ENCODE results near the gene NELFA.
"Not testable (repeated sequence)": the region's sequence is repeated elsewhere in the genome, so short reads cannot be mapped to it uniquely, and the experiment has no call there.

The NELFA gene

DNA sequence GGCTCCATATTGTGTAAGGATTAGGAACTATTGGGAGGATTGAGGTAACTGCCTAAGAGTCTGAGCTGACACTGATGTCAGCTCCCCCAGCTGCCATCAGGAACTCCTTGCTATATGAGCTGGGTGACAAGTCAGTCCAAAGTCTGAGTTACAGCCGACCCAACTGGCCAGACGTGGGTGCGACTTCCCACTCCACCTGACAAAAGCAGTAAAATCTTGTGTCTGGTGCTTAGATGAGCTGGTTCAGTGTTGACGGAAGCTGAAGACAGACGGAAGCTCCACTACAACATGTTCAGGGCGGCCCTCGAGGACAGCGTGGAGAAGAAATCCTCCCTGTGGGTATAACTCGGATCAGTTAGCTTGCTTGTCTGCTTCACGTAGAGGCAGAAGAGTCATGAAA lies 27.6 kb upstream of the NELFA start:
- no peak for TF ChIP-seq EZH2phosphoT487 (conservative IDR thresholded peaks at IDR 0.05; ENCODE audit: low read length)
- TF ChIP-seq, protein P1, sequence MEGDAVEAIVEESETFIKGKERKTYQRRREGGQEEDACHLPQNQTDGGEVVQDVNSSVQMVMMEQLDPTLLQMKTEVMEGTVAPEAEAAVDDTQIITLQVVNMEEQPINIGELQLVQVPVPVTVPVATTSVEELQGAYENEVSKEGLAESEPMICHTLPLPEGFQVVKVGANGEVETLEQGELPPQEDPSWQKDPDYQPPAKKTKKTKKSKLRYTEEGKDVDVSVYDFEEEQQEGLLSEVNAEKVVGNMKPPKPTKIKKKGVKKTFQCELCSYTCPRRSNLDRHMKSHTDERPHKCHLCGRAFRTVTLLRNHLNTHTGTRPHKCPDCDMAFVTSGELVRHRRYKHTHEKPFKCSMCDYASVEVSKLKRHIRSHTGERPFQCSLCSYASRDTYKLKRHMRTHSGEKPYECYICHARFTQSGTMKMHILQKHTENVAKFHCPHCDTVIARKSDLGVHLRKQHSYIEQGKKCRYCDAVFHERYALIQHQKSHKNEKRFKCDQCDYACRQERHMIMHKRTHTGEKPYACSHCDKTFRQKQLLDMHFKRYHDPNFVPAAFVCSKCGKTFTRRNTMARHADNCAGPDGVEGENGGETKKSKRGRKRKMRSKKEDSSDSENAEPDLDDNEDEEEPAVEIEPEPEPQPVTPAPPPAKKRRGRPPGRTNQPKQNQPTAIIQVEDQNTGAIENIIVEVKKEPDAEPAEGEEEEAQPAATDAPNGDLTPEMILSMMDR (IDR thresholded peaks at IDR 0.05; ENCODE audit: insufficient read depth, low read length, poor library complexity, severe bottlenecking): no peak
- no peak overlapping the region for H3K27ac ChIP-seq (ENCODE audit: low read depth, low read length)
- H3K9ac ChIP-seq (ENCODE audit: low read length): no peak overlapping the region
- H2AFZ ChIP-seq (ENCODE audit: low read depth, low read length, severe bottlenecking): no peak overlapping the region
- no peaks in the 10 kb centered on the region for H3K9me2 ChIP-seq (replicated peaks; ENCODE audit: insufficient read depth, low read length)
- H3K4me2 ChIP-seq (ENCODE audit: low read depth, low read length, poor library complexity, severe bottlenecking): no peak overlapping the region
- H3K27me3 ChIP-seq (ENCODE audit: low read length): no peaks in the 10 kb centered on the region
- no peaks in the 10 kb centered on the region for H3F3A ChIP-seq (ENCODE audit: insufficient read depth)
- H3K79me2 ChIP-seq (ENCODE audit: insufficient read depth, low read length): no peaks in the 10 kb centered on the region
- H3K36me3 ChIP-seq (ENCODE audit: low read length): no peaks in the 10 kb centered on the region
- no peaks in the 10 kb centered on the region for H3K9me3 ChIP-seq (ENCODE audit: insufficient read depth, low read length)
- no peaks in the 10 kb centered on the region for H4K20me1 ChIP-seq (ENCODE audit: low read depth, low read length)
- no peak overlapping the region for H3K4me3 ChIP-seq (ENCODE audit: insufficient read depth, low read length, poor library complexity, severe bottlenecking)

DNA sequence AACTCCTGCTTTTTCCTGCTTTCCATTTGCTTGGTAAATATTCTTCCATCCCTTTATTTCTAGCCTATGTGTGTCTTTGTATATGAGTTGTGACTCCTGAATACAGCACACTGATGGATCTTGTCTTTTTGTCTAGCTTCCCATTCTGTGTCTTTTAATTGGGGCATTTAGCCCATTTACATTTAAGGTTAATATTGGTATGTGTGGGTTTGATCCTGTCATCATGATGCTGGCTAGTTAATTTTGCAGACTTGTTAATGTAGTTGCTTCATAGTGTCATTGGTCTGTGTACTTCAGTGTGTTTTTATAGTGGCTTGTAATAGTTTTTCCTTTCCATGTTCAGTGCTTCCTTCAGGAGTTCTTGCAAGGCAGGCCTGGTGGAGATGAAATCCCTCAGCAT lies 22.4 kb upstream of the NELFA start:
- H3K9me3 ChIP-seq (ENCODE audit: insufficient read depth, low read length): not testable (repeated sequence)

DNA sequence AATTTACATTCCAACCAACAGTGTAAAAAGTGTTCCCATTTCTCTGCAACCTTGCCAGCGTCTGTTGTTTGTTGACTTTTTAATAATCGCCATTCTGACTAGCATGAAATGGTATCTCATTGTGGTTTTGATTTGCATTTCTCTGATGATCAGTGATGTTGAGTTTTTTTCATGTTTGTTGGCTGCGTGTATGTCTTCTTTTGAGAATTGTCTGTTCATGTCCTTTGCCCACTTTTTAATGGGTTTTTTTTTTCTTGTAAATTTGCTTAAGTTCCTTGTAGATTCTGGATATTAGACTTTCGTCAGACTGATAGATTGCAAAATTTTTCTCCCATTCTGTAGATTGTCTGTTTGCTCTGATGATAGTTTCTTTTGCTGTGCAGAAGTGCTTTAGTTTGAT lies 18.3 kb upstream of the NELFA start:
- not testable (repeated sequence) for H3K9ac ChIP-seq (ENCODE audit: low read length); H3K27ac ChIP-seq (ENCODE audit: low read depth, low read length); H3K36me3 ChIP-seq (ENCODE audit: low read length); H3K4me3 ChIP-seq (ENCODE audit: insufficient read depth, low read length, poor library complexity, severe bottlenecking); H3K9me2 ChIP-seq (replicated peaks; ENCODE audit: insufficient read depth, low read length); H2AFZ ChIP-seq (ENCODE audit: low read depth, low read length, severe bottlenecking); H3K4me2 ChIP-seq (ENCODE audit: low read depth, low read length, poor library complexity, severe bottlenecking); H3K9me3 ChIP-seq (ENCODE audit: insufficient read depth, low read length); H3F3A ChIP-seq (ENCODE audit: insufficient read depth); H4K20me1 ChIP-seq (ENCODE audit: low read depth, low read length); H3K27me3 ChIP-seq (ENCODE audit: low read length); H3K79me2 ChIP-seq (ENCODE audit: insufficient read depth, low read length)

More for the DNA sequence above, 22.4 kb upstream of the NELFA start:
- H3K9ac ChIP-seq (ENCODE audit: low read length); H2AFZ ChIP-seq (ENCODE audit: low read depth, low read length, severe bottlenecking); H4K20me1 ChIP-seq (ENCODE audit: low read depth, low read length); H3K4me2 ChIP-seq (ENCODE audit: low read depth, low read length, poor library complexity, severe bottlenecking); H3K9me2 ChIP-seq (replicated peaks; ENCODE audit: insufficient read depth, low read length); H3F3A ChIP-seq (ENCODE audit: insufficient read depth); H3K27ac ChIP-seq (ENCODE audit: low read depth, low read length); H3K79me2 ChIP-seq (ENCODE audit: insufficient read depth, low read length); H3K4me3 ChIP-seq (ENCODE audit: insufficient read depth, low read length, poor library complexity, severe bottlenecking); H3K36me3 ChIP-seq (ENCODE audit: low read length); H3K27me3 ChIP-seq (ENCODE audit: low read length): not testable (repeated sequence)

DNA sequence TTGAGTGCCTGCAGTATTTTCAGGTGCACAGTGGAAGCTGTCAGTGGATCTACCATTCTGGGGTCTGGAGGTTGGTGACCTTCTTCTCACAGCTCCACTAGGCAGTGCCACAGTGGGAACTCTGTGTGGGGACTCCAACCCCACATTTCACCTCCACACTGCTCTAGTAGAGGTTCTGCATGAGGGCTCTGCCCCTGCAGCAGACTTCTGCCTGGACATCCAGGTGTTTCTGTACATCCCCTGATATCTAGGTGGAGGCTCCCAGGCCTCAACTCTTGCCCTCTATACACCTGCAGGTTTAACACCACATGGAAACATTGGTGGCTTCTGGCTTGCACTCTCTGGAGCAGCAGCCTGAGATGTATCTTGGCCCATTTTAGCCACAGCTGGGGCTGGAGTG lies 17.0 kb upstream of the NELFA start:
- no peaks in the 10 kb centered on the region for H4K20me1 ChIP-seq (ENCODE audit: low read depth, low read length)
- no peaks in the 10 kb centered on the region for H3K36me3 ChIP-seq (ENCODE audit: low read length)
- no peak overlapping the region for H2AFZ ChIP-seq (ENCODE audit: low read depth, low read length, severe bottlenecking)
- no peaks in the 10 kb centered on the region for H3K9me2 ChIP-seq (replicated peaks; ENCODE audit: insufficient read depth, low read length)
- no peaks in the 10 kb centered on the region for H3K27me3 ChIP-seq (ENCODE audit: low read length)
- H3K4me2 ChIP-seq (ENCODE audit: low read depth, low read length, poor library complexity, severe bottlenecking): no peak overlapping the region
- no peak overlapping the region for H3K4me3 ChIP-seq (ENCODE audit: insufficient read depth, low read length, poor library complexity, severe bottlenecking)
- H3K79me2 ChIP-seq (ENCODE audit: insufficient read depth, low read length): no peaks in the 10 kb centered on the region
- TF ChIP-seq, protein P1 (IDR thresholded peaks at IDR 0.05; ENCODE audit: insufficient read depth, low read length, poor library complexity, severe bottlenecking): no peak
- no peak for TF ChIP-seq EZH2phosphoT487 (conservative IDR thresholded peaks at IDR 0.05; ENCODE audit: low read length)
- peaks cover 9% of the 10 kb centered on the region; the same call in 1 of the 2 replicates for H3K9me3 ChIP-seq (ENCODE audit: insufficient read depth, low read length)
- no peak overlapping the region for H3K27ac ChIP-seq (ENCODE audit: low read depth, low read length)
- H3K9ac ChIP-seq (ENCODE audit: low read length): no peak overlapping the region
- H3F3A ChIP-seq (ENCODE audit: insufficient read depth): no peaks in the 10 kb centered on the region

Measured in SU-DHL-6 (cell line).